B cell (primary cell): ENCODE results near the gene RANBP9. TPM values are rescaled to one million over a fixed set of nuclear protein-coding genes. Genes with fewer than 3 reads are reported as not detected.

Experiments used
- ATAC-seq: fragments of 200-7000 bp; cut with Tn5 transposase; one replicate; pipeline ENCODE4 v1.10.0; 2021; ENCODE audit warnings: low read depth, mild to moderate bottlenecking, moderate number of reproducible peaks, moderate library complexity
- CTCF ChIA-PET: fragments of 350-600 bp; sonication (Branson Sonifier 250); formaldehyde crosslinking; loops from one replicate; lab custom pipeline; 2021; ENCODE audit warnings: antibody characterized with exemption, inconsistent platforms; lab: Charles Lee
- POLR2A ChIA-PET: fragments of 350-600 bp; sonication (Branson Sonifier 250); formaldehyde crosslinking; loops from one replicate; lab custom pipeline; 2021; ENCODE audit warnings: antibody characterized with exemption; lab: Charles Lee
- DNase-seq: peaks from one replicate; pipeline ENCODE4 v3.0.0; 2013
- H2AFZ ChIP-seq: 2 replicates; pipeline ENCODE4 v1.6.1; 2012; ENCODE audit warnings: mild to moderate bottlenecking, low read depth, low read length; ENCODE audit not compliant: insufficient read depth, poor library complexity, severe bottlenecking
- H3K27ac ChIP-seq, 2 donors: 1 replicate in 1 of 2; 2 replicates in 1 of 2; pipeline ENCODE4 v1.5.1; 2012 to 2013; ENCODE audit warnings: low read length in 2 of 2, mild to moderate bottlenecking in 2 of 2, moderate library complexity in 1 of 2
- H3K27me3 ChIP-seq, 4 experiments: fragments of 200-600 bp in 1 of 4; sonication (generic) in 1 of 4; replicated peaks in 1 of 4; 1 replicate in 2 of 4; 2 replicates in 2 of 4; pipeline versions ENCODE4 v1.6.1 to v1.7.0; 2013 to 2016; ENCODE audit warnings: low read length in 3 of 4, mild to moderate bottlenecking in 2 of 4, mixed read lengths in 1 of 4, moderate library complexity in 1 of 4; ENCODE audit not compliant: insufficient read depth in 4 of 4, control insufficient read depth in 3 of 4; ENCODE audit errors: control extremely low read depth in 1 of 4
- H3K36me3 ChIP-seq, 2 experiments: replicated peaks in 1 of 2; 1 replicate in 1 of 2; 2 replicates in 1 of 2; pipeline versions ENCODE4 v1.6.1 to v1.7.1; 2013; ENCODE audit warnings: low read length in 1 of 2; ENCODE audit not compliant: insufficient read depth in 2 of 2, control insufficient read depth in 1 of 2; ENCODE audit errors: control extremely low read depth in 1 of 2, extremely low read depth in 1 of 2
- H3K4me1 ChIP-seq, 2 donors: fragments of 200-600 bp in 1 of 2; sonication (generic) in 1 of 2; 1 replicate in 1 of 2; 2 replicates in 1 of 2; pipeline versions ENCODE4 v1.5.1 to v1.6.1; 2013 to 2017; ENCODE audit warnings: low read length in 2 of 2; ENCODE audit not compliant: control insufficient read depth in 2 of 2, insufficient read depth in 2 of 2
- H3K4me2 ChIP-seq: replicated peaks from 2 replicates; pipeline ENCODE3; 2012; ENCODE audit warnings: mild to moderate bottlenecking, low read depth, low read length; ENCODE audit not compliant: poor library complexity, severe bottlenecking
- H3K4me3 ChIP-seq, 5 experiments: fragments of 200-600 bp in 1 of 5; sonication (generic) in 1 of 5; 1 replicate in 3 of 5; 2 replicates in 2 of 5; pipeline versions ENCODE4 v1.5.1 to v1.7.0; 2011 to 2016; ENCODE audit warnings: low read length in 4 of 5, mild to moderate bottlenecking in 4 of 5, low read depth in 2 of 5, control low read depth in 1 of 5, moderate library complexity in 1 of 5; ENCODE audit not compliant: insufficient read depth in 1 of 5; ENCODE audit errors: control extremely low read depth in 1 of 5, extremely low read depth in 1 of 5
- H3K79me2 ChIP-seq: fragments of 200-600 bp; sonication (generic); one replicate; pipeline ENCODE4 v1.6.0; 2016; ENCODE audit warnings: low read length; ENCODE audit not compliant: control insufficient read depth, insufficient read depth
- H3K9ac ChIP-seq: fragments of 200-600 bp; sonication (generic); 2 replicates; pipeline ENCODE4 v1.6.1; 2017; ENCODE audit warnings: mild to moderate bottlenecking, low read length, moderate library complexity
- H3K9me3 ChIP-seq, 3 donors: one replicate each; pipeline versions ENCODE4 v1.6.1 to v1.7.1; 2013; ENCODE audit warnings: low read length in 2 of 3; ENCODE audit not compliant: control insufficient read depth in 2 of 3, insufficient read depth in 1 of 3; ENCODE audit errors: control extremely low read depth in 1 of 3
- H4K20me1 ChIP-seq: 2 replicates; pipeline ENCODE4 v1.6.0; 2012; ENCODE audit warnings: mild to moderate bottlenecking, low read length; ENCODE audit not compliant: insufficient read depth, control insufficient read depth, poor library complexity, severe bottlenecking
- H3K27ac Mint-ChIP-seq: one replicate; pipeline ENCODE4 v1.8.0; 2021; ENCODE audit warnings: mixed read lengths
- H3K27me3 Mint-ChIP-seq: one replicate; pipeline ENCODE4 v1.8.0; 2021; ENCODE audit warnings: mixed read lengths
- H3K4me1 Mint-ChIP-seq: one replicate; pipeline ENCODE4 v1.8.0; 2021; ENCODE audit warnings: mixed read lengths
- H3K4me3 Mint-ChIP-seq: one replicate; pipeline ENCODE4 v1.8.0; 2021; ENCODE audit warnings: mixed read lengths
- H3K9me3 Mint-ChIP-seq: one replicate; pipeline ENCODE4 v1.8.0; 2022; ENCODE audit warnings: mixed read lengths; ENCODE audit not compliant: insufficient read depth
- CTCF ChIP-seq: fragments of 200-600 bp; IDR thresholded peaks from one replicate; pipeline ENCODE4 v1.8.0; 2022; ENCODE audit warnings: antibody characterized with exemption, mild to moderate bottlenecking
- EZH2 ChIP-seq: IDR thresholded peaks from 2 replicates; pipeline ENCODE4 v1.6.1; 2012; ENCODE audit warnings: borderline replicate concordance, low read depth, mild to moderate bottlenecking, moderate library complexity, low read length; ENCODE audit not compliant: insufficient read depth, poor library complexity, severe bottlenecking
- WGBS: methylation state at CpG from one replicate; pipeline ENCODE4 v1.1.5; 2013; ENCODE audit warnings: missing lambda C conversion rate; ENCODE audit not compliant: insufficient coverage; 5-methylcytosine and 5-hydroxymethylcytosine counted together
- intact Hi-C: fragments of 100-400 bp; cut with micrococcal nuclease; formaldehyde crosslinking; loops from one replicate; pipeline ENCODE4 v1.10.0; 2022
- polyA plus RNA-seq: library from polyadenylated mRNA; depleted of rRNA; stranded (reverse); fragments of >200 nt; gene quantifications from 2 replicates; pipeline ENCODE4 v1.2.3, GENCODE V29; 2012
- total RNA-seq, 2 donors: library from RNA; stranded (reverse); fragments of 120-200 nt in 1 of 2; gene quantifications; 1 replicate in 1 of 2; 2 replicates in 1 of 2; pipeline versions ENCODE4 v1.2.3 to v1.2.4, GENCODE V29; 2013 to 2022

RANBP9 gene
- total and polyA plus RNA-seq, 2 donors (not counting 1 experiment from before 2014, with no cell fraction given) = 20.0 to 34.1 TPM

- Histone ChIP-seq H4K20me1 (peaks cover 28% of the 10 kb centered on the region), H2AFZ (no peak overlapping the region), H3K79me2 (peaks cover 71% of the 10 kb centered on the region), H3K4me1 (peaks cover 32 to 33% of the 10 kb centered on the region in 2 donors), H3K27me3 (no peaks in the 10 kb centered on the region), H3K4me3 (peak overlapping the region in 2 of 5 experiments; percentile 16 to 88), H3K27ac (peak overlapping the region in 1 of 2 donors; percentile 74), H3K9ac (peak overlapping the region; percentile 82), H3K4me2 (peak overlapping the region; percentile 95), H3K36me3 (no peaks in the 10 kb centered on the region), H3K9me3 (peaks cover 0 to 4% (median 0%) of the 10 kb centered on the region in 3 donors)
- CTCF ChIA-PET = interaction anchor here (1.5 to 1.8 kb wide), 2 partner anchors 105 to 134 kb away, joined by 4 to 5 read pairs; partner anchors contain the start of genes MCUR1 and SIRT5
- DNase-seq (no peak), ATAC-seq (no peak)
- H3K4me1 Mint-ChIP-seq = peaks cover 43% of the 10 kb centered on the region
- H3K9me3 Mint-ChIP-seq = no peaks in the 10 kb centered on the region
- H3K27me3 Mint-ChIP-seq = no peaks in the 10 kb centered on the region
- peak overlapping the region; percentile 78 for H3K27ac Mint-ChIP-seq
- no peak for TF ChIP-seq EZH2
- TF ChIP-seq CTCF = no peak
- intact Hi-C loops = loop anchor here (1.0 kb wide), 1 partner anchor 165 kb away; no protein-coding TSS in a partner anchor
- POLR2A ChIA-PET = interaction anchor here (0.9 kb wide), 1 partner anchor 57 kb away, joined by 3 read pairs; no protein-coding TSS in a partner anchor
- peak overlapping the region; percentile 93 for H3K4me3 Mint-ChIP-seq
- 0% methylated on average over 1 of the region's 5 CpGs for WGBS
Measured at GRCh38 chr6:13708736-13709135, 2.9 kb downstream of the RANBP9 start.

GRCh38 chr6:13703496-13703895 lies 8.1 kb downstream of the RANBP9 start:
- H3K9me3 ChIP-seq = peaks cover 0 to 4% (median 0%) of the 10 kb centered on the region in 3 donors
- Mint-ChIP-seq H3K9me3 (no peaks in the 10 kb centered on the region), H3K27me3 (no peaks in the 10 kb centered on the region), H3K27ac (no peak overlapping the region), H3K4me3 (no peak overlapping the region), H3K4me1 (peaks cover 28% of the 10 kb centered on the region)
- POLR2A ChIA-PET = no interaction called here
- intact Hi-C loops = no loop called here
- H3K4me1 ChIP-seq = peaks cover 27% of the 10 kb centered on the region in 2 donors
- H4K20me1 ChIP-seq = peaks cover 57% of the 10 kb centered on the region
- no peak overlapping the region for H3K9ac ChIP-seq
- peaks cover 98% of the 10 kb centered on the region for H3K79me2 ChIP-seq
- no peaks in the 10 kb centered on the region for H3K27me3 ChIP-seq
- DNase-seq (no peak), ATAC-seq (no peak)
- TF ChIP-seq CTCF = no peak
- no peak for TF ChIP-seq EZH2
- no peak overlapping the region for H2AFZ ChIP-seq
- no peaks in the 10 kb centered on the region for H3K36me3 ChIP-seq
- H3K27ac ChIP-seq = peak overlapping the region in 1 of 2 donors; percentile 16
- H3K4me2 ChIP-seq = peak overlapping the region; percentile 34
- no peak overlapping the region for H3K4me3 ChIP-seq
- CTCF ChIA-PET = interaction anchor here (0.5 kb wide), 1 partner anchor 22 kb away, joined by 4 read pairs; no protein-coding TSS in a partner anchor
